ENCODE measurements around the gene RPS26.
"Not testable (repeated sequence)": the region's sequence is repeated elsewhere in the genome, so short reads cannot be mapped to it uniquely, and the experiment has no call there.

The RPS26 gene

DNA sequence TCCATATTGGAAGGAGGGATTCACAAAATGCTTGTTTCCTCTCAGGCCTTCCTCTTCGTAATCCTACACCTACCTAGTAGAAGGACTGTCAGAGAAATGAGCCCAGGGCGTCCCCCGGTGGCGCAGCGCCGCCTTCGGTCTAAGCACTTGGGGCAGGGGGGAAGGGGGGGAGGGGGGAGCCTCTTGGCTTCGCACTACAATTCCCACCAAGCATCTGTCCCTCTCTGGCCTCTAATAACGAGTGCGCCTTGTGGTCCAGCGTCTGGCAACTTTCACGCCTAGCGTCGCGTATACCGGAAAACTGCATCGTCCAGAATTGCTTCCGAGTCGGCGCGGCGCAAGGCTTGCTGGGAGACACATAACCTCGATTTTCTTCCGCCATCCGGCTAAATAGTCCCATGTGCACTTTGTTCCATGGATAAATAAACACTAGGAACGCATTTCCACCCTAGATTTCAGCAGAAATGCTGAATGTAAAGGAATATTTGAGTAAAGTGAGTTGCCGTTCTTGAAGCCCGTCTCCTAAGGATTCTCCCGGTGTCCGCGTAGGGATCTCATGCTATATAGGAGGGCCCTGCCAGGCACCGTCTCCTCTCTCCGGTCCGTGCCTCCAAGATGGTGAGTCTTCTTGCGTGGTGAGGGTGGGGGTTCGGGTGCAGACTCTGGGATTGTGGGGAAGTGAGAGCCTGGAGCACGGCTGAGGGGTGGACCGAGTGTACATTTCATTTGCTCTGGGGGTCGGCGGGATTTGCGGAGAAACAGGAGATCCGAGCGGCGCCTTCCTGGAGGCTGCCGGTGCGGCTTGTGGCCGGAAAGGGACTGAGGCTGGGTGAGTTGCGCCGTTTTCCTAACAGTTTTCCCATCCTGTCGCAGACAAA, at the start of gene RPS26:
Gene RPS26, plus strand, starts transcription at position 367 of the 878 bp plus-strand sequence. Its CDS starts 249 bp downstream, at position 616.
- peak; percentile 96 for DNase-seq

DNA sequence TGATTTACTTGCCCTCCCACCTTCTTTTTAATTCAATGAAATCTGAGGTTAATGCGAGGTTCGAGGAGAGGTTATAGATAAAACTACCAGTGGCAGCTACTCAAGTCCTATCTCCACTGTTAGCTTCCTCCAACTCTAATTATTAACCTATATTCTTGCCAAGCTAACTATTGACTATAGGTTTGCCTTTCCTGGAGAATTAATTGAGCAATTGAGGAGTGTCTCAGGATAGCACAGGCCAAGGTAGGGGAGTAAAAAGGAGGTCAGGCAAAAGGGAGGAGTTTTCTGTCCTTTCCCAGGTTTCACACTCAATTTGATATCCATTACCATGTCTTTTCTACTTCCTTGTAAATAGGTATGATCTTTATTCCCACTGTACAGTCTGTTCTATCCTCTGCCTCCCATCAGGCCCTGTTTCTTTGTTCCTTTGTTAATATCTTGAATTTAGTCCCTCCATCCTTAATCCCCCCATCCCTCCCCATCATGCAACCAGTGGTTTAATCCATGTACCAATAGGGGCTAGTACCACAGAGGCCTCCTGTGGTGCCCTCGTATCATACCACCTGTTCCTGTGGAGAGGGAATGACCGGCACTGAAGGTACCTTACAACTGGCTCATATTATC, 48.4 kb upstream of the RPS26 start:
- DNase-seq, result no peak

DNA sequence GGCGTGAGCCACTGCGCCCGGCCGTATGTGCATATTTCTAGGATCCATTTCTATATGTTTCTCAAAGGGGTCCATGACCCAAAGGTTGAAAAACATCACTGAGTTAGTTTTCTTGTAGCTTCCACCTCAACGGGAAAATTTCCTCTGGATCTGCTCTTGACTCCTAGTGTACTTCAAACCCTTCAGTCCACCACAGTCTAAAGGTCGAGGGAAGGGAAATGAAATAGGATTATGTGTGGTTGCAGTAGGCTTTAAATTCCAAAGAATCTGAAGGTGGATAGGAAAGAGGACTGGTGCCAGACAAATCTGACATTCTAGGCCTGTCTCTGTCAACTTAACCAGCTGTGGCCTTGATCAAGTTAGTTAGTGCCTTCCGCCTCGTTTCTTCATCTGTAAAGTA, 46.4 kb upstream of the RPS26 start:
- no peak for DNase-seq

DNA sequence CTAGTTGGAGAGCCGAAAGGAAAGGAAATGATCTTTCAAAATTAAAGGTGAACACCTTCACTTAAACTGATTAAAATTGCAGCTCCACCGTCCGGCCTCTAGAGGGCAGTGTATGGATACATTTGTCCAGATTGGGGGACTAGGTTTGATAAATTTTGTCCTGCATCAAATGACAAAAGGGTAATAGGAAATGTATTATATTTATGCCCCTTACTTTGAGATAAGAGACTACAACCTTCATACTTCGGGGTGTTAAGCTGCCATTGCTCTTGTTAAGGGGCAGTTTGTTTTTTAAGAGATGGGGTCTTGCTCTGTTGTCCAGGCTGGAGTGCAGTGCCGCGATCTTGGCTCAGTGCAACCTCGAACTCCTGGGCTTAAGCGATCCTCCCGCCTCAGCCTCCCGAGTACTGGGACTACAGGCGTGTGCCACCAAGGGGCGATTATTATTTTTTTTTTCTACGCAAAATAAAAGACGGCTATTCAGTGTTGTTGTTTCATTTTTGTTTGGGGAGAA, 45.5 kb upstream of the RPS26 start:
- peak; percentile 41 for DNase-seq

DNA sequence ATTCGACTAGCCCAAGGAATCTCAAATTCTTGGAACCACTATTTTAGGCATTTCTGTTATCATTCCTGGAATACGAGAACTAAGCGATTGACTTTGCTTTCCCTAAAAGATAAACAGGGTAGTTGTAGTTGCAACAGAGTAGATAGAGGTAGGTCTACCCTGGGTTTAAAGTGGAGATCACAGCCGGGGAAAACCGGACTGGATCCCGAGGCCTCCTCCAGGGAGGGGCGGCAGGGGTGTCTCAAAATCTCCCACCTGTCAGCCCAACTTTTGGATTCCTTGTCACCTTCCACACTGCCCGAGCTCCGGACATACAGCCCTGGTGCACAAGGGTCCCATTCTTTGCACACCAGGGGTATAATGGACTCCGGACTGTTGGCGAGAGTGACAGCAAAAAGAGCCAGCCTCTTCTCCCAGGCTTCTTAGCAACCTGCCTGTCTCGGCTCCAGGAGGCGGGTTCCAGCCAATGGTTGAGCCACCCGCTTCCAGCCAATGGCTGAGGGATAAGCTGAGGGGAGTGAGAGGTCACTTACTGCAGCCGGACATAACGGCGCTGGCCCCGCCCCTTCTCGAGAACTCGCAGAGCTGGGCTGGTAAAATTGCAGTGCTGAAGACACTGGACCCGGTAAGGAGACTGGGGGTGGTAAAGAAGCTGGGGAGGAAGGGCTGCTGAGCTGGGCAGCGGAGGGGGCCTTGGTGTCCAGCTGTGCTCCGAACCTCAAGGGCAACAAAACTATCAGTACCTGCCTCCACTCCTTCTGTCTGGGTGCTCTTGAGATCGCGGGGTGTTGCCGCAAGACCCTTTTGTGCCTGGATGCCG, 44.8 kb upstream of the RPS26 start, which contains the start of gene SUOX:
Gene SUOX, plus strand, starts transcription at position 562 of the 820 bp plus-strand sequence. CDS start 4,946 bp downstream, outside the sequence.
- peak; percentile 84 for DNase-seq

DNA sequence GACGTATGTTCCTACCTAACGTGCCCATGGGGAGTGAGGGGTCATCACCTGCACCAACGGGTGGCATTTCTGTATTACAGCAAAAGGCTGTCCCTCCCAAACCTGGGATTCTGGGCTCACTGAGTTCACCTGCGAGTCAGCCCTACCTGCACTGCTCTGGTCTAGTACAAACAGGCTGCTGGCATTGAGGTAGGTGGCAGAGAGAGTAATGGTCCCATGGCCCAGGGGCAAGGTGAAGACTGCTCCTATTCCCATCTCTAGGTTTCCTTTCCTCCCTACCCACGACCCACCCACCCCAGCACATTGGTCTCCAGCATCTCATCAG, 44.2 kb upstream of the RPS26 start:
- no peak for DNase-seq

DNA sequence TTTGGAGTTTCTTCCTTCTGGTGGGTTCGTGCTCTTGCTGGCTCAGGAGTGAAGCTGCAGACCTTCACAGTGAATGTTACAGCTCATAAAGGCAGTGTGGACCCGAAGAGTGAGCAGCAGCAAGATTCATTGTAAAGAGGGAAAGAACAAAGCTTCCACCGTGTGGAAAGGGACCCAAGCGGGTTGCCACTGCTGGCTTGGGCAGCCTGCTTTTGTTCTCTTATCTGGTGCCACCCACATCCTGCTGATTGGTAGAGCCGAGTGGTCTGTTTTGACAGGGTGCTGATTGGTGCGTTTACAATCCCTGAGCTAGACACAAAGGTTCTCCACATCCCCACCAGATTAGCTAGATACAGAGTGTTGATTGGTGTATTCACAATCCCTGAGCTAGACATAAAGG, 42.2 kb upstream of the RPS26 start:
- not testable (repeated sequence) for DNase-seq

DNA sequence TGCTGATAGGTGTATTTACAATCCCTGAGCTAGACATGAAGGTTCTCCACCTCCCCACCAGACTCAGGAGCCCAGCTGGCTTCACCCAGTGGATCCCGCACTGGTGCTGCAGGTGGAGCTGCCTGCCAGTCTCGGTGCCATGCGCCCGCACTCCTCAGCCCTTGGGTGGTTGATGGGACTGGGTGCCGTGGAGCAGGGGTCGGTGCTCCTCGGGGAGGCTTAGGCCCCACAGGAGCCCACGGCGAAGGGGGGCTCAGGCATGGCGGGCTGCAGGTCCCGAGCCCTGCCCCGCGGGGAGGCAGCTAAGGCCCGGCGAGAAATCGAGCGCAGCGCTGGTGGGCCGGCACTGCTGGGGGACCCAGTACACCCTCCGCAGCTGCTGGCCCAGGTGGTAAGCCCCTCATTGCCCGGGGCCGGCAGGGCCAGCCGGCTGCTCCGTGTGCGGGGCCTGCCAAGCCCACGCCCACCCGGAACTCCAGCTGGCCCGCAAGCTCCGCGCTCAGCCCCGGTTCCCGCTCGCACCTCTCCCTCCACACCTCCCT, 41.6 kb upstream of the RPS26 start:
- DNase-seq, result not testable (repeated sequence)

DNA sequence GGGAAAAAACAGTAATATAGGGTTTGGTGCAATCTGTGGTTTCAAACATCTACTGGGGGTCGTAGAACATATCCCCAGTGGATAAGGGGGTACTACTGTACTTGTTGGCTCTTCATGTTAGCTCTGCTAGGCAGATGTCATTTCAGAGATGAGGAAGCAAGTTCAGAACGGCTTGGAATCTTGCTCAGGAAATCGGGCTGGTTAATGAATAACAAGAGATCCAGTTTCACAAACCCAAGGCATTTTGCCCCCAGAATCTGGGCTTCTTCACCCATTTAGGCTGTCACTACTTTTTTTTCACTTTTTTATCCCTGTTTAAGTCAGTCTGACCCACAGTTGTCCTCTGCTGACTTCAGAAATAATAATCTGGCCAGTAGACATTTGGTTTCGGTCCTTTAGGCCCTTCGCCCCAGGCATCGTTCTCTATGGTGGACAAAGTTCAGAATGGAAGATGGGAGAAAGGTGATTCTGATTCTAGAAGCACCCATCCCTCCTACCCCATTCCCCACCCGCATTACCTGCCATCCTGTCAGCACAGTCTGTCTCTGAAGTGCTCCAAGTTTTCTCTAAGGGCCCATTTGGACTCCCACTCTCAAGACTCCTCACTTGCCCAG, 40.1 kb upstream of the RPS26 start:
- no peak for DNase-seq

DNA sequence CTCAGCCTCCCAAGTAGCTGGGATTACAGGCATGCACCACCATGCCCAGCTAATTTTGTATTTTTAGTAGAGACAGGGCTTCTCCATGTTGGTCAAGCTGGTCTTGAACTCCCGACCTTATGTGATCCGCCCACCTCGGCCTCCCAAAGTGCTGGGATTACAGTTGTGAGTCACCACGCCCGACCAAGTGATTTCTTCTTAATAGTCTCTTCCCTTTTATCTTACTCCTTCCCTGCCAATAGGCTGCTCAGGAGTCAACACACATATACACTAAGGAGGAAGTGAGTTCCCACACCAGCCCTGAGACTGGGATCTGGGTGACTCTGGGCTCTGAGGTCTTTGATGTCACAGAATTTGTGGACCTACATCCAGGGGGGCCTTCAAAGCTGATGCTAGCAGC, 38.3 kb upstream of the RPS26 start:
- DNase-seq, result not testable (repeated sequence)

DNA sequence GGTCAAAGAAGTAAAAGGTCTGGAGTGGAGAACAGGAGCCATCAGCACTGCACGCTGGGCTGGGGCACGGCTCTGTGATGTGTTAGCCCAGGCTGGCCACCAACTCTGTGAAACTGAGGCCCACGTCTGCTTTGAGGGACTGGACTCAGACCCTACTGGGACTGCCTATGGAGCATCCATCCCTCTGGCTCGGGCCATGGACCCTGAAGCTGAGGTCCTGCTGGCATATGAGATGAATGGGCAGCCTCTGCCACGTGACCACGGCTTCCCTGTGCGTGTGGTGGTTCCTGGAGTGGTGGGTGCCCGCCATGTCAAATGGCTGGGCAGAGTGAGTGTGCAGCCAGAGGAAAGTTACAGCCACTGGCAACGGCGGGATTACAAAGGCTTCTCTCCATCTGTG, 37.5 kb upstream of the RPS26 start:
- no peak for DNase-seq

DNA sequence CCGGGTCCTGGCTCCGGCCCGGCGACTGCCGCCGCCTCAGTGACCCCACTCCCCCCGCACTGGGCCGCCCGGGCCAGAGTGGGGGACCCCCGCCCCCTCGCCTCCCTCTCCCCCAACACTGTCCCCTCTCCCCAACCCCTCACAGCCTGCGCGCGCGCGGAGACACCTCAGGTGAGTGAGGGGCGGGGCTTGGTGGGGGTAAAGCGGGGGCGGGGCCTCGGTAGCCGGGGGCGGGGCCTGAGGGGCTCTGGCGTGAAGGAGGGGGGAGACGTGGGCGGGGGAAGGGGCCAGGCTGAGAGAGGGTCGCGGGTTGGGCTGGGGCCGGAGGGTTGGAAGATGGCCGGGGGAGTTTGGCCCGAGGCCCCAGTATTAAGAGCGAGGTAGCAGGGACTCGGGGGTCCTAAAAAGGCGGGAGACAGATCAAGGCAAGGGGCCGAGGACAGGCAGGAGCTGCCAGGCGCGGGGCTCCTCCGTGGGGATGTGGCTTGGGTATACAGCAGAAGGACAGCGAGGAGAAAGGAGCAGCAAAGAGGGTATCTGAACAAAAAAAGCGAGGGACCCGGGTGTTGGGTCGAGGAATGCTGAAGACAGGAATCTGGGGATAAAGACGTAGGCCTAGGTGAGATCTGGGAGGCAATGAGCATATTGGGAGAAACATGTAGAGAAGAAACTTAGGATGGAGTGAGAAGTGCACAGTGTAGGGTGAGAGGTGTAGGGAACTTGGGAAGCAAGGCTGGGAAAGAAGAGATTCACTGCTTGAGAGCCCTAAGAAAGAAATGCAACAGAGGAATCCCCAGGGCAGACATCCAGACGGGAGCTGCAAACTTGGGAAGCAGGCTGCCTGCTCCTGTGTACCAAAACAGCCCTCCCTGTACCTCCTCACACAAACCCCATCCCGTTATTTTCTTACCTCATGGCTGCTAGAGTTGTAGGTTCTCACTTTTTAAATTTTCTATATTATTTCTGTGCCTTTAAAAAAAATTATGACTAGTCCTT, 33.9 kb upstream of the RPS26 start:
- peak; percentile 40 for DNase-seq

DNA sequence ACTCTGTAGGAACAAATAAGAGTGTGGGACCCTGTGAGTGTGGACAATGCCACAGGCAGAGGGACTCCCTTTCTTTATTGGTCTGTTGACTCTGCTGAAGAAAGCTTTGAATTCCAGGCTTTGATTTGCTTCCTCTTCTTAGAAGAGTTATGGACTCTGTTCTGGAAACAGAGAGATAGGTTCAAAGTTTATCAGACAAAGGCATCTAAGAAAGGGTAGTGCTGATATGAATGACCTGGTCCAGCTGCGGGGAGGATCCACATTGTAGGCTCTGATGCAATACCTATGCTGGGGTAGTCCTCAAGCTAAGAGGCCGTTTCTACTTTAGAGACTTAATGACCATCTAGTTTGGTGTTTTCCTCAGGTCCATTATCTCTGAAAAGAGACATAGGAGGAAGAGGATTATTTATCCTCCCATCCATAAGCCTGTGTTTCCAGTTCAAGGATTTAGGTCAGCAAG, 31.6 kb upstream of the RPS26 start:
- DNase-seq, result no peak

DNA sequence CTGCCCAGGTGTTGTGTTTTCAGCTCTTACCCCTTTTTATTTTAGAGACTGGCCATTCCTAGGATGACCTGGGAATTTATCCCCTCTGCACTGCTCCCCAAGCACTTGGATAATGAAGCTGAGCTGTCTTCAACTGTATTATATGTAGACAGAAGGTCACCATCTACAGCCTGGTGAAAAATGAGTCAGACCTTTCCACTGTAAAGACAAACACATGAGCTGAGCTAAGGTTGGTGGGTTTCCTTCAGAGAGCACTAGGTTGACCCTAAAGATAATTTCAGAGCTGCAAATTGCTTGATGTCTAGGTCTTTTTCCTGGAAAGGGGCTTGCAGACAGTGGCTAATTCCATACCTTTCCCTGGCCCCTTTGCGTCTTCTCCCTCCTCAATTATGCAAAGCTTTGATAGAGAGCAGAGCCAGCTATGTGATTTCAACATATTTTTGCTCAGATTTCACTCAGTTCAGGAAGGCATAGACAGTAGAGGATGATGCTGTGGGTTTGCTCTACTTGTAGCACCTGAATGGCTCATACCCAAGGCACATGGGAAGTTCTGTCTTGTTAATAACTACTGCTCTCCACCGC, 30.1 kb upstream of the RPS26 start:
- no peak for DNase-seq

DNA sequence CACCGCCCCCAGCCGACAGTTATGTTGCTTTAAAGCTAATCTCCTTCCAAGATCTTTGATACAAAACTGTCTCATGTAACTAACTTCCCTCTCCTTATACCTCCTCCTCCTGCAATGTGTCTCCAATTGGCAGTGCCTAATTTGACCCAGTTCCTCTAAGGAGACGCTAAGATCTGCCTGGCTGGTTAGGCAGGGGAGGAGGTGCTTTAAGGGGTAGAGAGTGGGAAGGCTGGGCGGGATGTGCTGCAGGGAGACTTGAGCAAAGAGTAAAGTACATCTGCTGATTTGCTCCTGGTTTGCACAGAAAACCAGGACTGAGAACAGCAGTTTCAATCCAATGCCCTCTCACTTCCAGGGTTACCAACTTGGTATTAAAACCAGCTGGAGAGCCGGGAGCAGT, 28.2 kb upstream of the RPS26 start:
- no peak for DNase-seq

DNA sequence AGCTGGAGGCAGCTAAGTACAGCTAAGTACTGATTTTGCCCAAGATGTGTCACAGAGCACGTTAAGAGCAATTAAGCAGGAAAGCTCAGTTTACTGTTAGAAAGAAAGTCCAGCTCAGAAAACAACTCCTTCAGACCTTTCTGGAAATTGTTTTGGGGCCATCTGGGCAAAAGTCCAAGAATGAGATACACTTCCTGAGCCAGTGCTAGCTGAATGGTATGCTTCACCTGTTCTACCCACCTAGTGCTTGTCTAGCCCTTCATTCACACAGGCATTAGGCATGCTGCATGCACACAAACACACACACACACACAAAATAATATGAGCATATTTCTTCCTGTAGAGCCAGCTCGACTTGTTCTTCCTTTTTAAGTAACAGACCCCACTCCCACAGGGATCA, 27.5 kb upstream of the RPS26 start:
- no peak for DNase-seq

DNA sequence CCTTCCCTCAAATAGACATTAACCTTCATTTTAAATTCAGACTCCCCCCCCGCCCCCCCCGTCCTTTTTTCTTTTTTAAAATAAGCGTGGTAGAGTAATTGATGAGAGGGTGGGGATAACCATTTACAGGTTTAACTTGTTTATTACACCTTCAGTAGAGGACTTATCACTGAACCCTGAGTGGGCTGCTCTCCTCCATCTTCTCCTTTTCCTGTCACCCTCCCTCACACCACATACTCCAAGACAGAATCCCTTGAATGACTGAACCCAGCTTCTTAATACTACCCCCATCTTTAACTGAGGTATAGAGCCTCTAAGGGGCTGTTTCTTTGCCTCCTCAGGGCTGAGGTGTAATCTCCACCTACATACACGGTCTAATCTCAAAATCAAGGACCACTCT, 24.5 kb upstream of the RPS26 start:
- DNase-seq, result no peak

DNA sequence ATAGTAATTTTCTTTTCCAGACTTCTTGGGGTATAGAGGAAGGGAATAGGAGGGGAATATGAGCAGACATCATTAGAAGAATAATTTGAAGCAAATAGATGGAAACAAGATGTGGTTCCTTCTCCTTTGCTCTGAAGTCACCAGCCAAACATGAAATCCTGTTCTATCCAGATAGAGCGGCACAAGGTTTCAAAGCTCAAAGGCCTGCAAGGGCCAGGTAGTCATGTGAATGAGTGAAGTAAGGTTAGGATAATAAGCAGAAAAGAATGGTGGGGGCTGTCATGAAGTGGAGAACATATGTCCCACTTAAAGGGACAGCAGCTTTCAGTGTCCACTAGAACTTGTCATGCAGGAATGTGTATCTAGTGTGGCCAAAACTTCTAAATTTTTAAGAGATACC, 23.4 kb upstream of the RPS26 start:
- DNase-seq, result no peak

DNA sequence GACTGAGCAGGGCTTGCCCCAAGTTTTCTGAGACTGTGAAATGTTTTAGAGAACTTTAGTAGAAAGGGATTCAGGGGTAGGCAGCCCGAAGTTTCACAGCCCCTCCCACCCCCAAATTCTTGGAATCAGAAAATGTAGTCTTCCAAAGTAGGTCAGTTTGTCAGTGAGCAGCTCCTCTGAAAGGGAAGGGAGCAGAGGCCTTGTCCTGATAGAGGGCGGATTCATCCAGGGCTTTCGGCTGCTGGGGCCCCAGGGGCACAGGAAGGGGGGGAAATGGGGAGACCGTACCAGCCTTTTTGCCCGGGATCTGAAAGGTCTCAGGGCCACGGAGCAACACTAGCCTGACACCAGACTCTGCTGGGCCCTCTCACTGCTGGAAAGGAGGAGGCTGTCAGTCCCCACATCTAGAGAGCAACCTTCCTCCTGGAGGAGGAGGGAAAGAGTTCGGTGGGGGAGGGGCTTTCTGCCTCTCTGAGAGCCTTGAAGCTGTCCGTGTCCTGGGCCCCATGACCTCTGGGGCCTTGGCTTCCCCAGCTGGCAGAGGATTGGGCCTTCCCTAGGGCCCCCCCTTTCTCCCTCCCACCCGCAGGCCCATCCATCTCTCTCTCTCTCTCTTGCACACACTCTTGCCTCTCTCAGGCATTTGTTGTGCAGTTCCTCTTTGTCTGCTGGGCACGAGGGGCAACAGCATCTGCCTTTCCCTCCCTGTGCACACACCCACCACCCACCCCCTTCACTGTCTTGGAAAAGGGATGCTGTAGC, 21.1 kb upstream of the RPS26 start, which contains the start of gene IKZF4:
Gene IKZF4, plus strand, starts transcription at position 621 of the 762 bp plus-strand sequence. CDS start 451 bp downstream, outside the sequence.
- peak; percentile 31 for DNase-seq

Data from NCI-H1092 treated with DMSO at 0.1 percent for 48 hours (cell line).